Vagina (tissue), 2 donors: ENCODE data around the gene CCDC88C. TPM values are rescaled to one million over a fixed set of nuclear protein-coding genes. Genes with fewer than 3 reads are reported as not detected.

Experiments used
- DNase-seq, 2 donors: peaks; one replicate each; pipeline ENCODE4 v3.0.0-alpha.2; 2017; ENCODE audit errors: extremely low spot score in 2 of 2
- H3K27ac ChIP-seq: fragments of 200-600 bp; sonication (generic); one replicate; pipeline ENCODE4 v1.5.1; 2019
- H3K27me3 ChIP-seq: fragments of 200-600 bp; sonication (generic); one replicate; pipeline ENCODE4 v1.5.1; 2019
- H3K36me3 ChIP-seq, 2 donors: fragments of 200-600 bp; sonication (generic); one replicate each; pipeline ENCODE4 v1.5.1; 2017 to 2019
- H3K4me1 ChIP-seq: fragments of 200-600 bp; sonication (generic); one replicate; pipeline ENCODE4 v1.5.1; 2019
- H3K4me3 ChIP-seq, 2 donors: fragments of 200-600 bp; sonication (generic); 1 replicate in 1 of 2; 2 replicates in 1 of 2; pipeline ENCODE4 v1.5.1; 2016 to 2019
- H3K9me3 ChIP-seq: fragments of 200-600 bp; sonication (generic); one replicate; pipeline ENCODE4 v1.5.1; 2019
- CTCF ChIP-seq, 3 experiments: fragments of 450-650 bp in 2 of 3; fragments of 200-600 bp in 1 of 3; sonication (generic) in 1 of 3; IDR thresholded peaks; one replicate each; pipeline ENCODE4 v1.5.1; 2017 to 2019; ENCODE audit warnings: antibody characterized with exemption in 3 of 3, mild to moderate bottlenecking in 2 of 3, moderate library complexity in 2 of 3
- POLR2A ChIP-seq, 2 donors: fragments of 450-650 bp; IDR thresholded peaks; one replicate each; pipeline ENCODE4 v1.6.1; 2017; ENCODE audit warnings: antibody characterized with exemption in 2 of 2, mild to moderate bottlenecking in 2 of 2, moderate library complexity in 2 of 2
- POLR2AphosphoS5 ChIP-seq, 2 donors: sonication (generic); formaldehyde crosslinking; IDR thresholded peaks; one replicate each; pipeline ENCODE4 v1.9.0; 2017; ENCODE audit warnings: antibody characterized with exemption in 2 of 2, mild to moderate bottlenecking in 2 of 2, low read depth in 1 of 2; ENCODE audit not compliant: insufficient read depth in 1 of 2
- intact Hi-C: fragments of 100-400 bp; cut with DNase I; formaldehyde crosslinking; loops from one replicate; pipeline ENCODE4 v1.15.1; 2023
- total RNA-seq: library from RNA; depleted of rRNA; stranded (reverse); fragments of >200 nt; gene quantifications from one replicate; pipeline ENCODE4 v1.2.3, GENCODE V29; 2016

Gene CCDC88C
- total RNA-seq, 1 donor from 2014 or later: 42.2 TPM

GRCh38 chr14:91342206-91342760 is 75.3 kb downstream of the CCDC88C start:
- peaks cover 0 to 8% of the 10 kb centered on the region in 2 donors for H3K36me3 ChIP-seq

DNA sequence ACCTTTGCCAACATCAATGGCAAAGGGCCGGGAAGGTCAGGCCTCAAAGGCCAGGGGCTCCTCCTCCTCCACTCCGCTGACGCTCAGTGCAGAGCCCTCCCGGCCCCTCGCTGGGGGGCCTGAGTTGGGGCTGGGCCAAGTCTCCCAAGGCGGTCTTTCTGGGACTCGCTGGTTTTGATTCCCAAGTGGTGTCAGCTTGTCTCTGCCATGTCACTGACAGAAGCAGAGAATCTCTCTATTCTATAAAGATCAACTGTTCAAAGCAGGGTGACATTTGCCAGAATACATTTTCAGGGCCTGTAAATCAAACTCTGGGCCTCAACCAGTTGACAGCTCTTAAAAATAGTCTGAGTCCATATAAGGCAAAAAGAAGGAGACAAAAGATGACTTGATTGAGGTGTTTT is 75.9 kb downstream of the CCDC88C start:
- Histone ChIP-seq H3K27ac (no peak overlapping the region), H3K27me3 (no peaks in the 10 kb centered on the region), H3K36me3 (peaks cover 0 to 8% of the 10 kb centered on the region in 2 donors), H3K4me1 (no peaks in the 10 kb centered on the region), H3K9me3 (no peaks in the 10 kb centered on the region), H3K4me3 (no peak overlapping the region)
- intact Hi-C loops: no loop called here
- TF ChIP-seq POLR2A (IDR thresholded peaks at IDR 0.05) (no peak), CTCF (IDR thresholded peaks at IDR 0.05) (no peak), POLR2AphosphoS5 (IDR thresholded peaks at IDR 0.05; ENCODE audit: insufficient read depth in 1 of 2, low read depth in 1 of 2) (no peak)
- no peak for DNase-seq

More at GRCh38 chr14:91342206-91342760, 75.3 kb downstream of the CCDC88C start:
- H3K4me1 ChIP-seq: no peaks in the 10 kb centered on the region
- DNase-seq: no peak
- H3K27me3 ChIP-seq: no peaks in the 10 kb centered on the region
- no peak overlapping the region for H3K27ac ChIP-seq
- H3K4me3 ChIP-seq: no peak overlapping the region
- no peak for TF ChIP-seq CTCF (IDR thresholded peaks at IDR 0.05)
- TF ChIP-seq POLR2AphosphoS5 (IDR thresholded peaks at IDR 0.05; ENCODE audit: insufficient read depth in 1 of 2, low read depth in 1 of 2): no peak
- no peak for TF ChIP-seq POLR2A (IDR thresholded peaks at IDR 0.05)
- intact Hi-C loops: no loop called here
- H3K9me3 ChIP-seq: no peaks in the 10 kb centered on the region

GRCh38 chr14:91341334-91341733 is 76.3 kb downstream of the CCDC88C start:
- DNase-seq: no peak
- Histone ChIP-seq H3K27ac (no peak overlapping the region), H3K4me3 (no peak overlapping the region), H3K36me3 (peaks cover 0 to 8% of the 10 kb centered on the region in 2 donors), H3K27me3 (no peaks in the 10 kb centered on the region), H3K4me1 (no peaks in the 10 kb centered on the region), H3K9me3 (no peaks in the 10 kb centered on the region)
- no peak for TF ChIP-seq POLR2AphosphoS5 (IDR thresholded peaks at IDR 0.05; ENCODE audit: insufficient read depth in 1 of 2, low read depth in 1 of 2)
- intact Hi-C loops: no loop called here

GRCh38 chr14:91339671-91340369 is 77.8 kb downstream of the CCDC88C start:
- no peaks in the 10 kb centered on the region for H3K9me3 ChIP-seq
- DNase-seq: no peak
- H3K27ac ChIP-seq: no peak overlapping the region
- H3K36me3 ChIP-seq: peaks cover 0 to 8% of the 10 kb centered on the region in 2 donors
- no peaks in the 10 kb centered on the region for H3K4me1 ChIP-seq
- TF ChIP-seq POLR2AphosphoS5 (IDR thresholded peaks at IDR 0.05; ENCODE audit: insufficient read depth in 1 of 2, low read depth in 1 of 2) (no peak), CTCF (IDR thresholded peaks at IDR 0.05) (no peak), POLR2A (IDR thresholded peaks at IDR 0.05) (no peak)
- H3K4me3 ChIP-seq: no peak overlapping the region
- H3K27me3 ChIP-seq: no peaks in the 10 kb centered on the region
- intact Hi-C loops: no loop called here

DNA sequence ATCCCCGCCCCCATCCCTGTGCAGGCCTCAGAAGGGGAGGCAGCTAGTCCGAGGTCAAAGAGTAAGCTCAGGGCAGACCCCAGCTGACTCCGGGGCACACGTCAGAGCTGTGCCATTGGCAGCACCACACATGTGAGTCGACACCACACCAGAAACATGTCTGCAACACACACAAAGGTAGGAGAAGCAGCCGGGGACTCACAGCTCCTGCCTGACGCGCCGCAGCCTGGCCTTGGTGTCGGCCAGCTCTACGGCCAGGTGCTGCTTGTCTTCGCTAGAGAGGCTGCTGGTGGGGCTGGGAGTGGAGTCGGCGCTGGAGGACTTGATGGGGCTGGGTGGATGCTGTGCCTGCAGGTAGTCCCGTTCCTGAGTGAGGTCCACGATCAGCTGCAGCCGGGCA is 78.5 kb downstream of the CCDC88C start:
- intact Hi-C loops: no loop called here
- Histone ChIP-seq H3K27me3 (no peaks in the 10 kb centered on the region), H3K4me1 (no peaks in the 10 kb centered on the region), H3K4me3 (no peak overlapping the region), H3K27ac (no peak overlapping the region), H3K9me3 (no peaks in the 10 kb centered on the region), H3K36me3 (peaks cover 0 to 8% of the 10 kb centered on the region in 2 donors)
- DNase-seq: no peak
- TF ChIP-seq POLR2AphosphoS5 (IDR thresholded peaks at IDR 0.05; ENCODE audit: insufficient read depth in 1 of 2, low read depth in 1 of 2): no peak
- no peak for TF ChIP-seq CTCF (IDR thresholded peaks at IDR 0.05)
- no peak for TF ChIP-seq POLR2A (IDR thresholded peaks at IDR 0.05)
